H9 (cell line): ENCODE data around the gene LAMC3. TPM values are rescaled to one million over a fixed set of nuclear protein-coding genes. Genes with fewer than 3 reads are reported as not detected.

Experiments used
- DNase-seq: peaks from one replicate; pipeline ENCODE4 v3.0.0-alpha.2; 2017
- H2AFZ ChIP-seq: one replicate; pipeline ENCODE4 v1.6.1; 2013; ENCODE audit warnings: mild to moderate bottlenecking, low read length, control low read depth, moderate library complexity
- H2AK5ac ChIP-seq: 2 replicates; pipeline ENCODE4 v1.6.1; 2013; ENCODE audit warnings: low read length, control low read depth, mixed read lengths; ENCODE audit not compliant: insufficient read length
- H2BK120ac ChIP-seq: one replicate; pipeline ENCODE4 v1.6.1; 2013; ENCODE audit warnings: low read depth, mild to moderate bottlenecking, low read length, control low read depth, inconsistent platforms; ENCODE audit not compliant: poor library complexity, severe bottlenecking
- H2BK12ac ChIP-seq: 2 replicates; pipeline ENCODE4 v1.6.1; 2013; ENCODE audit warnings: low read length, control low read depth, mixed read lengths, low read depth; ENCODE audit not compliant: insufficient read length
- H2BK15ac ChIP-seq: 2 replicates; pipeline ENCODE4 v1.6.1; 2013; ENCODE audit warnings: low read depth, low read length, control low read depth
- H2BK20ac ChIP-seq: one replicate; pipeline ENCODE4 v1.6.1; 2013; ENCODE audit warnings: low read depth, mild to moderate bottlenecking, low read length, control low read depth, inconsistent platforms; ENCODE audit not compliant: poor library complexity, severe bottlenecking
- H2BK5ac ChIP-seq: 2 replicates; pipeline ENCODE4 v1.6.1; 2013; ENCODE audit warnings: low read length, control low read depth, mixed read lengths; ENCODE audit not compliant: insufficient read length
- H3K14ac ChIP-seq: 2 replicates; pipeline ENCODE4 v1.6.1; 2013; ENCODE audit warnings: low read length, control low read depth; ENCODE audit not compliant: insufficient read depth
- H3K18ac ChIP-seq: 2 replicates; pipeline ENCODE4 v1.6.1; 2013; ENCODE audit warnings: low read depth, mild to moderate bottlenecking, mixed read lengths, low read length, control low read depth; ENCODE audit not compliant: insufficient read length
- H3K23ac ChIP-seq: 2 replicates; pipeline ENCODE4 v1.6.1; 2013; ENCODE audit warnings: low read length, control low read depth, mixed read lengths, low read depth; ENCODE audit not compliant: insufficient read length
- H3K23me2 ChIP-seq: 2 replicates; pipeline ENCODE4 v1.6.1; 2013; ENCODE audit warnings: low read depth, mild to moderate bottlenecking, mixed read lengths, low read length, control low read depth; ENCODE audit not compliant: insufficient read length, poor library complexity, severe bottlenecking
- H3K27ac ChIP-seq: 2 replicates; pipeline ENCODE4 v1.5.1; 2013; ENCODE audit warnings: low read length, control low read depth, mixed read lengths, low read depth; ENCODE audit not compliant: insufficient read length
- H3K27me3 ChIP-seq: 2 replicates; pipeline ENCODE4 v1.6.1; 2013; ENCODE audit warnings: low read length, control low read depth, inconsistent platforms; ENCODE audit not compliant: insufficient read depth
- H3K4ac ChIP-seq: 2 replicates; pipeline ENCODE4 v1.6.1; 2013; ENCODE audit warnings: low read depth, mild to moderate bottlenecking, control low read depth, inconsistent platforms, low read length, moderate library complexity
- H3K4me1 ChIP-seq: 2 replicates; pipeline ENCODE4 v1.6.1; 2013; ENCODE audit warnings: low read length, control low read depth, inconsistent platforms; ENCODE audit not compliant: insufficient read depth
- H3K4me2 ChIP-seq: 2 replicates; pipeline ENCODE4 v1.6.1; 2013; ENCODE audit warnings: low read length, control low read depth, mixed read lengths; ENCODE audit not compliant: insufficient read length, insufficient read depth
- H3K56ac ChIP-seq: 2 replicates; pipeline ENCODE4 v1.6.1; 2013; ENCODE audit warnings: low read depth, mild to moderate bottlenecking, mixed read lengths, low read length, control low read depth; ENCODE audit not compliant: insufficient read length
- H3K79me1 ChIP-seq: 2 replicates; pipeline ENCODE4 v1.6.1; 2013; ENCODE audit warnings: low read depth, mild to moderate bottlenecking, moderate library complexity, low read length, control low read depth, inconsistent platforms; ENCODE audit not compliant: insufficient read depth, poor library complexity, severe bottlenecking
- H3K79me2 ChIP-seq: 2 replicates; pipeline ENCODE4 v1.6.1; 2013; ENCODE audit warnings: low read length, control low read depth, inconsistent platforms; ENCODE audit not compliant: insufficient read depth
- H3K9ac ChIP-seq: 2 replicates; pipeline ENCODE4 v1.6.1; 2013; ENCODE audit warnings: low read length, control low read depth, mixed read lengths; ENCODE audit not compliant: insufficient read length; ENCODE audit errors: extremely low read depth
- H3K9me3 ChIP-seq: one replicate; pipeline ENCODE4 v1.6.1; 2013; ENCODE audit warnings: low read depth, low read length, inconsistent platforms; ENCODE audit not compliant: control insufficient read depth
- H3T11ph ChIP-seq: one replicate; pipeline ENCODE4 v1.6.1; 2013; ENCODE audit warnings: mild to moderate bottlenecking, low read length, control low read depth, inconsistent platforms
- H4K20me1 ChIP-seq: one replicate; pipeline ENCODE4 v1.6.1; 2013; ENCODE audit not compliant: control insufficient read depth, insufficient read length, insufficient read depth
- H4K5ac ChIP-seq: 2 replicates; pipeline ENCODE4 v1.6.1; 2013; ENCODE audit warnings: low read depth, mild to moderate bottlenecking, mixed read lengths, low read length, control low read depth; ENCODE audit not compliant: insufficient read length
- H4K8ac ChIP-seq: replicated peaks from 2 replicates; pipeline ENCODE4 v1.6.1; 2013; ENCODE audit warnings: low read length, control low read depth, mixed read lengths, low read depth; ENCODE audit not compliant: insufficient read length
- H4K91ac ChIP-seq: 2 replicates; pipeline ENCODE4 v1.6.1; 2013; ENCODE audit warnings: low read depth, mild to moderate bottlenecking, moderate library complexity, mixed read lengths, low read length, control low read depth; ENCODE audit not compliant: insufficient read length
- H3K27ac Mint-ChIP-seq, 3 experiments: 2 replicates in 2 of 3; 3 replicates in 1 of 3; pipeline ENCODE4 v1.8.0; 2020 to 2021; ENCODE audit warnings: mixed read lengths in 3 of 3, mild to moderate bottlenecking in 1 of 3, moderate library complexity in 1 of 3
- H3K27me3 Mint-ChIP-seq: 2 replicates; pipeline ENCODE4 v1.8.0; 2021; ENCODE audit warnings: low read depth, mild to moderate bottlenecking, moderate library complexity, mixed read lengths
- H3K36me3 Mint-ChIP-seq, 3 experiments: 2 replicates in 2 of 3; 3 replicates in 1 of 3; pipeline ENCODE4 v1.8.0; 2020 to 2021; ENCODE audit warnings: low read depth in 3 of 3, mixed read lengths in 3 of 3; ENCODE audit not compliant: insufficient read depth in 1 of 3
- H3K4me1 Mint-ChIP-seq, 2 experiments: 2 replicates each; pipeline ENCODE4 v1.8.0; 2020; ENCODE audit warnings: mixed read lengths in 2 of 2
- H3K4me3 Mint-ChIP-seq, 2 experiments: 2 replicates in 1 of 2; 3 replicates in 1 of 2; pipeline ENCODE4 v1.8.0; 2020 to 2021; ENCODE audit warnings: mild to moderate bottlenecking in 2 of 2, mixed read lengths in 2 of 2, moderate library complexity in 1 of 2
- H3K9me3 Mint-ChIP-seq, 2 experiments: 2 replicates in 1 of 2; 3 replicates in 1 of 2; pipeline ENCODE4 v1.8.0; 2020; ENCODE audit warnings: mild to moderate bottlenecking in 2 of 2, mixed read lengths in 2 of 2, moderate library complexity in 1 of 2
- CTCF ChIP-seq: fragments of 200-600 bp; sonication (generic); conservative IDR thresholded peaks from 3 replicates; pipeline ENCODE4 v1.8.0; 2021; ENCODE audit warnings: antibody characterized with exemption, mild to moderate bottlenecking
- WGBS: extraction: QIAGEN DNeasy Blood & Tissue Kit; methylation state at CpG from one replicate; pipeline ENCODE4 v1.1.7; 2013; ENCODE audit warnings: missing lambda C conversion rate, low lambda C conversion rate, mixed read lengths; ENCODE audit not compliant: insufficient read length; ENCODE audit errors: extremely low coverage; 5-methylcytosine and 5-hydroxymethylcytosine counted together
- total RNA-seq: library from RNA; stranded (reverse); gene quantifications from 2 replicates; pipeline ENCODE4 v1.2.1, GENCODE V29; 2021

LAMC3 gene
- total RNA-seq, 1 experiment from 2014 or later = 21.7 TPM

GRCh38 chr9:131046581-131047202, 37.7 kb downstream of the LAMC3 start:
- no peak overlapping the region for H4K5ac ChIP-seq
- H2BK20ac ChIP-seq = no peak overlapping the region
- no peak overlapping the region for H3K27ac Mint-ChIP-seq
- H3K36me3 Mint-ChIP-seq = peaks cover 5 to 11% (median 5%) of the 10 kb centered on the region in 3 experiments; a peak in 6 of 7 replicates
- no peaks in the 10 kb centered on the region for H3K79me2 ChIP-seq
- H4K20me1 ChIP-seq = no peaks in the 10 kb centered on the region
- H3K23me2 ChIP-seq = no peaks in the 10 kb centered on the region
- H3K9me3 Mint-ChIP-seq = no peaks in the 10 kb centered on the region; a peak in 1 of 5 replicates
- no peaks in the 10 kb centered on the region for H3K4me1 Mint-ChIP-seq
- H3K23ac ChIP-seq = no peak overlapping the region
- H3K4me2 ChIP-seq = no peak overlapping the region
- H2BK12ac ChIP-seq = no peak overlapping the region
- H3K56ac ChIP-seq = no peak overlapping the region
- whole genome bisulfite sequencing = no CpG with 5 or more reads among the region's 35 CpGs
- H2BK5ac ChIP-seq = no peak overlapping the region
- H3K4me3 Mint-ChIP-seq = no peak overlapping the region
- no peaks in the 10 kb centered on the region for H3K27me3 Mint-ChIP-seq
- H3K4me1 ChIP-seq = no peaks in the 10 kb centered on the region
- no peak overlapping the region for H2AFZ ChIP-seq
- no peak overlapping the region for H2BK15ac ChIP-seq
- H3K9ac ChIP-seq = no peak overlapping the region
- no peaks in the 10 kb centered on the region for H3K9me3 ChIP-seq
- H3K14ac ChIP-seq = no peak overlapping the region
- H3K27me3 ChIP-seq = no peaks in the 10 kb centered on the region
- no peak overlapping the region for H2AK5ac ChIP-seq
- no peak overlapping the region for H3K27ac ChIP-seq
- no peak overlapping the region for H3K18ac ChIP-seq
- H3K4ac ChIP-seq = no peak overlapping the region
- peak; percentile 83 for DNase-seq
- H4K91ac ChIP-seq = no peak overlapping the region
- no peaks in the 10 kb centered on the region for H3K79me1 ChIP-seq
- no peak overlapping the region for H3T11ph ChIP-seq
- no peak overlapping the region for H2BK120ac ChIP-seq
- TF ChIP-seq CTCF = peak; percentile 98
- no peak overlapping the region for H4K8ac ChIP-seq
